NCI-H2196 (cell line): ENCODE results near the gene KCND1.
A peak's percentile ranks its signal among the peaks of the same experiment; 100 is the strongest.

Source experiments
- DNase-seq: peaks from one replicate; lab custom pipeline; 2025; ENCODE audit not compliant: unreplicated experiment; lab: John Stamatoyannopoulos, UW

The KCND1 gene

DNA sequence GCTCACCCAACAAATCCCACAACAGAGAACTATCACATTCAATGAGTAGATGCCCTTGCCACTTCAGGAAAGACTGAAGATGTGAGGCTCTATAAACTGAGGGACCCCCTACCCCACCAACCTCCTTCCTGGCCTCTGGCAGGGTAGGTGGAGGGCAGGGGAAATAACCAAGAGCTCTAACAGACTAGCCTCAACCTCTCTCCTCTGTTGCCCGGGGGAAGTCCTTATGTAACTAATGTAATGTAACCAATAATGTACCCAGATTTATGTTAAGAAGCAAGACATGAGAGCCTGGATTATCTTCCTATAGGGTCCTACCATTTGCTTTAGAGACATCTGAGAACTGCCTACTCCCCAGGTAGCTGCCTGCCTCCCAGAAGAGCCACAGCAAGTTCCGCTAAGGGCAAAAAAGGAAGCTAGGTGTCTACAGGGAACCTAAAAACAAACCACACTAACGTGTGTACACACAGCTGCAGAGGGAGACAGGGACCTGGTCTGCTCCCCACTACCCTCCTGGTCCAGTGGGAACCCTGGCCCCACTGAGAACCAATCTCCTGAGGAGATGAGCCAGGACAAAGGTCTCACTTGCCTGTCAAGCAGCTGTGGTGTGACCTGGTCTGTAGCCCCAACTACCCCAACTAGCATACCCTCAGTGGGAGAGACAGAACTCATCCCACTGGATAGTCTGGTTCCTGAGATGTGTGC is 32.0 kb downstream of the KCND1 start:
- DNase-seq: no peak

DNA sequence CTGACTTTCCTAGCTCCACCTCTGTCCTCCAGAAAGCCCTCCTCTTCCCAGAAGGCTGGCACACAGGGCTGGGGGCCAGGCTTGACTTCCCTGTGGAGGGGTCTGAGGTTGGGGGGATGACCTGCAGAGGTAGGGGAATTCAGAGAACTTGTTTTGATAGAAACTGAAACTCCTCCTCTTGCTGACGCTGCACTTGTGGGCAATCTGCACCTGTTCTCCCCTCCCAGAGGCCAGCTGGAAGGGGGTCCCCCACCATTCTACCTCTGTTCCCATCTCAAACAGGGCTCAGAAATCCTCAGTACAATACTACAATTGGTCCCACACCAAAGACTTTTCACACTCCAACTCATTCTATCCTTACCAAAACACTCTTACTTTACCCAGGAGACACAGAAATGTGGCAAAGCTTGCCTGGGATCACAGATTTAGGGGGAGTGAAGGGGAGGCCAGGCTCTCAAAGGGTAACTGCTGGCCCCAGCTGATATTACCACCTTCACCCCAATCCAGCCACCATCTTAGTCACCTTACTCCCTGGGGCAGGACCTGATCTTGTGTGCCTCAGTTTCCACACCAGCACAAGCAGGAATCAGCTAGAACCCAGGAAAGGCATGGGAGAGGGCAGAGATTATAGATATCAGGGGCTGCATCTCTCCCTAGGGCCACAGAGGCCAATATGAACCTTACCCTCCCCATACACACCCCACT is 32.8 kb downstream of the KCND1 start:
- DNase-seq: no peak

DNA sequence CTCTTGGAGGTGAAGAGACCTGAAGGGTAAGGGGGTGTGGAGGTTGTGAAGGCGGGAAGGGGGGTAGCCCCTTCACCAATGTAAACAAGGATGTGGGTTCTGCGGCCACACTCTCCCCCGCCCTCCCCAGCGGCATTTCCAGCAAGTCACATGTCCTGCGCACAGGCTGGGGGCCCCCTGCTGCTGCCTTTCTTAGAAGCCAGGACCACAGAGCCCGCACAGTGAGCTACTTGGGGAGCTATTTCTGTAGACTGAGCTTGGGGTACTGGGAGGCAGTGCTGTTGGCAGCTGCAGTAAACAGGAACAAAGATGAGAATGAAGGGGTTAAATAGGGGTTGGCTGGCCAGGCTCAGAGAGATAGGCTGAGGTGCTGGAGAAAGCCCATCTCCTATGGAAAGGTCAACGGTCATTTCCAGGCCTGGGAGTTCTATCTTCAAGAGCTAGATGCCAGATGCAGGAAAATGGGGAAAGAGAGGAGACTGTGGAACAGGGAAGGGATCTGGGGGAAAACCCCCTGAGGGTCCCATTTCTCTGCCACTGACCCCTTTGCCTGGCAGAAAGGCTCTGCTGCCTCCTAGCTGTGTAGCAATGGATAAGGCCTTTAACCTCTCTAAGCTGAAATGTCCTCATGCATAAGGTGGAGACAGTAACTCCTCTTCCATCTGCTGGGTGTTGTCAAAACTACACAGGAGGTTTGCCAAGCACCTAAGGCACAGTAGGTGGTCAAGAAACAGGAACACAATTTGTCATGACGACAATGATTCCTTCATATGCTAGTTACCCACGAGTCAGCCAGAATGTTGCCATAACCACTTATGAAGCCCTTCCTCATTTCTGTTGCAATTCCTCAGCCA is 34.4 kb downstream of the KCND1 start:
- no peak for DNase-seq

DNA sequence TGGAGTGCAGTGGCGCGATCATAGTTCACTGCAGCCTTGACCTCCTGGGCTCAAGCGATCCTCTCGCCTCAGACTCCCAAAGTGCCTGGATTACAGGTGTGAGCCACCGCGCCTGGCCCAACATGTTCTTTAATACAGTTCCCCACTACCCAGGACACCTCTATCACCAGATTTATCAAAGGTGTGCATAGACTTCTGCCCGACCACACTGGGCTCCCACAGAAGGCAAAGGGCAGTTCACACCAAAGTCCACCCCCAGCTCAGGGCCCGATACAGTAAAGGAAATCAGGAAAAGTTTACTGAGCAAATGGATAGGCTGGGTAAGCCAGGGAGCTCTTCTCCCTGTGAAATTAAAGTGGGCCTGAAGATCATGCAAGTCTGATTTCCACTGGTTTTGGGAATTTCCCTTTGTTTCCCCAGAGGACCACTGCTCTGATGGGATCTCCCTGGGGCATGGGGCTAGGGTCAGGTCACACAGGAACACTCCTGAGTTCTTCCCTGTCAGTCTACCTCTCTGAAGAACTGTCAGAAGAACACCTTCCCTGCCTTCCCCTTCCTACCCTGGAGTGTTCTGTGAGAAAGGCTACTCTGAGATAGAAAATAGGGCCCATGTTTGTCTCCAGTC is 35.1 kb downstream of the KCND1 start:
- DNase-seq: no peak

DNA sequence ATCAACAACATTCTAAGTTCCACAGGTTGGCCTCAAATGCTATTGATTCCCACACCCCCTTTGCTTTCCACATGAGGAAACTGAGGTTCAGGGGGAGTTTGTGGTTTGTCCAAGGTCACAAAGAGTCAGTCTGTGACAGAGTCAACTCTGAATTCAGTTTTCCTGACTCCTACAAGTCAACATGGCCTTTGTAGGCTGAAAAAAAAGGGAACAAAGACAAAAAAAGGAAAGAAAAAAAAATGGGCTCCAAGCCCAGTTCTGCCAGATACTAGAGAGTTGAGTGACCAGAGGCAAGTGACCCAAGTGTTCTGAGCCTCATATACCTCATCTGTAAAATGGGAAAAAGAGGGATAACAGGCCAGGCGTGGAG is 36.4 kb downstream of the KCND1 start:
- no peak for DNase-seq

DNA sequence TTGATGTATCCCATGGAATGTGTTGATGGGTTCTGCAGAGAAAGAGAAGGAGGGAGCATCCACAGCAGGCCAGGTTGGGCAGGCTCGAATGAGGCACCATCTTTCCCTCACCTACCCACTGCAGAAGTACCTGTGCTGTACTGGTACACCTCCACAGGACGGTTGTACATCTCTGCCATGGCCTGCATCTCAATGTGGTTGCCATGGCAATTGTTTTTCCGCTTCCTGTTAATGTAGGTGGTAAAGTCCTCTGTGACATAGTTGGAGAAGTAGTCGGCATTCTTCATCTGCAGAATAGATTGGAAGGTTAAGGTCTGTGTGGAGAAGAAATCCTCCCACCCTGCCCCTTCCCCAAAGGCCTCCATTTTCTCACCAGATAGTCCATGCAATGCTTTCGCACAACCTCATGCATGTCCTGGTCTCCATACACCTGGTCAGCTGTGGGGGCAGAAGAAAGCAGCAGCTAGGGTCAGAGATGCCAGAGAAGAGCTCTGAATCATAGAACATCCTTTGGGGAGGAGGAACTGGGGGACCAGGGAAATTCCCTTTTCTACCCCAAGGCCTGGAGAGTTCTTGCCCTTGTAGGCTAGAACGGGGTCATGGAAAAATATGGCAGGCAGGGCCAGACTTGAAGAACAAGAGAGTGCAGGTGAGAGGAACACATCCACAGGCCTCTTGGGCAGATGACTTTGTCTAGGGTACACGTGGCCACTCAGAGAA is 36.9 kb downstream of the KCND1 start:
- DNase-seq: no peak

DNA sequence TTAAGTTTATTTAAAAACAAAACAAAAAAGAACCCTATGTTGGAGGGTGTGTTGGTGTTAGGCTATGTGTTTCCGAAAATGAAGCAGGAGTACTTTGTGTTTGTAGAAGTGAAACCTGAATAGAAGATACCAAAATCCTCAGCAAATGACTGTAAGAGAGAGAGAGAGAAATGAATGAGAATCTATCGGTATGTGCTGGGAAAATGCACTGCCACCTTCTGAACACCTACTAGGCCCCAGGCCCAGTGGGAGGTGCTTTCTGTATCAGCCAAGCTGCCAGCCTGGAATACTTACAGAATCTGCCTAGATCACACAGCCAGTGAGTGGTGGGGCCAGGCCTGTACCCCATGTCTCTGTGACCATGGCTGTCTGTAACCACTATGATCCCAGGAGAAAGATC is 37.9 kb downstream of the KCND1 start:
- DNase-seq: no peak

DNA sequence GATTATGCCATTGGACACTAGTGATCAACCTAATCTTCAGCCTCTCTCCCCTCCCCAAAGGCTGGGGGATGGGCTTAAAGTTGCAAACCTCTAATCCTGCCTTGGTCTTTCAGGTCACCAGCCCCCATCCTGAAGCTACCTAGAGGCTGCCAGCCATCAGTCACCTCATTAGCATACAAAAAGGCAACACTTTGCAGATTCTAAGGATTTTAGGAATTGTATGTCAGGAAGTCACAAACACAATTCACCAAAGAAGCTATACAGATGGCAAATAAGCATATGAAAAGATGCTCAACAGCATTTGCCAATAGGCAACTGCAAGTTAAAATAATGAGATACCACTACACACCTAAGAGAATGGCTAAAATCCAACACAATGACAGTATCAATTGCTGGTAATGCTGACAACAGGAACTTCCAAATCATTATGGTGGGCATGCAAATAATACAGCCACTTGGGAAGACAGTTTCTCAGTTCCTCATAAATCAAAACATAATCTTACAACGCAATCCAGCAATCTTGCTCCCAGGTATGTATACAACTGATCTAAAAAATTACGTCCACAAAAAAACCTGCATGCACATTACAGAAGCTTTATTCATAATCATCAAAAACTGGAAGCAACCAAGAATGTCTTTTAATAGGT is 43.8 kb downstream of the KCND1 start:
- DNase-seq: no peak

DNA sequence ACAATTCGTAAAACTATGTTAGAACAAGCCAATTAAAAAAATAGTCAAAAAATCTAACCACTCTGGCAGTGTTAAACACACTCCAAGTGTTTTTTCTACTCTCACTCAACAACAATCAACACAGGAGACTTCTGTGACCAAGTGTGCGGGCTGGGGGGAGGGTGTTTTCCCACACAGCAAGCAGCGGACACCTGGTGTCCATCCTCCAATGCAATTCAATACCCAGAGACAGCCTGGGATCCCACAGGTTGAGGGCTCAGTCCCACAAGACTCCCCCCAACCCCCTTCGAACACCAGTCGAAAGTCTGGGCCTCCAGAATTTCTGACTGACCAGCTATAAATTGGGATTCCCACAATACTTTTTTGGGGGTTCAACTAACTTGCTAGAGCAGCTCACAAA is 44.5 kb downstream of the KCND1 start:
- DNase-seq: no peak

DNA sequence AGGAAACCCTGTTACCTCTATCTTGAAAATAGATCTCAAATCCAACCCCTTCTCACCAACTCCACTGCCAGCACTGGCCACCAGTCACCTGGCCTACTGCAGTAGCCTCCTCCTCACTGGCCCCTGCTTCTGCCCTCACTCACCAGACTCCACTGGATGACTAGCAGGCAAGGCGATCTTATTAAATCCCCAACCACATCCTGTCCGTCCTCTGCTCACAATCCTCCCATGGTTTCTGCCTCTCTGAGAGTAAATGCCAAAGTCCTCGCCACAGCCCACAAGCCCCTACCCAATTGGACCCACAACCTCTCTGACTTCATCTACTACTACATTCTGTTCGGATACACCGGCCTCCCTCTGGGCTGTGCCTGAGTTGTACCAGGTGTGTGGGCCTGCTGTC is 47.4 kb downstream of the KCND1 start:
- no peak for DNase-seq

DNA sequence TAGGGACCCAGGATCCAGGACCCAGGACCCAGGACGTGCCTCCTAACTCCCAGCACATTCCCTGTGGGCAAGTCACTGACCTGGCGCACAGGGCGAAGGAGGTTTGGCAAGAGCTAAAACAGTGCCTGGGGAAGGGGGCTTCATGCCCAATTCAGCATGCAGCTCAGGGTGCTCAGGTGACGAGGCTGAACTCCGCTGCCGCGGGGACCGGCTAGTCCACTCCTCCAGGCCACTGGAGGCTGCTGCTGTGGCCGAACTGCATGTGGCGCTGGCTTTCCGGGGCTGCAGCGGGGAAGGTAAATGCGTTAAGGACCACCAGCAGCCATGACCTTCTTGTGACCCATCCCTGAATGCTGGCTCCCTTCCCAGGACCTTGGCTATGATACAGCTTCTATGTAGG is 47.9 kb downstream of the KCND1 start:
- no peak for DNase-seq

DNA sequence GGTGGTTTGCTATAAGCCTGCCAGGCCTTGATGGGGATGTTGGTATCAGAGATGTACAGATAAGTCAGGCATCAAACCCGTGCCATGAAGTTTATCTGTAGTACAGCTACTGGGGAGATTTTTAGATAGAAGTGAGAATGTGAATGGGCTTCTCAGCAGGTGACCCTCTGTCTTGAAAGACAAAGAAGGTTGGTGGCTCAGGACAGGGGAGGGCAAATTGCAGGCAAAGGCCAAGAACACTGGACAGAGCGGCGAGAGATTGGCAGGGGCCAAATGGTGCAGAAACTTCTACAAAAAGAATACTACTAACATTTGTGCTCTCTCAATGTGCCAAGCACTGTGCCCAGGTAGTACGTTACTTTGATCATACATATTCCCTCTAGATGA is 50.9 kb downstream of the KCND1 start:
- no peak for DNase-seq

DNA sequence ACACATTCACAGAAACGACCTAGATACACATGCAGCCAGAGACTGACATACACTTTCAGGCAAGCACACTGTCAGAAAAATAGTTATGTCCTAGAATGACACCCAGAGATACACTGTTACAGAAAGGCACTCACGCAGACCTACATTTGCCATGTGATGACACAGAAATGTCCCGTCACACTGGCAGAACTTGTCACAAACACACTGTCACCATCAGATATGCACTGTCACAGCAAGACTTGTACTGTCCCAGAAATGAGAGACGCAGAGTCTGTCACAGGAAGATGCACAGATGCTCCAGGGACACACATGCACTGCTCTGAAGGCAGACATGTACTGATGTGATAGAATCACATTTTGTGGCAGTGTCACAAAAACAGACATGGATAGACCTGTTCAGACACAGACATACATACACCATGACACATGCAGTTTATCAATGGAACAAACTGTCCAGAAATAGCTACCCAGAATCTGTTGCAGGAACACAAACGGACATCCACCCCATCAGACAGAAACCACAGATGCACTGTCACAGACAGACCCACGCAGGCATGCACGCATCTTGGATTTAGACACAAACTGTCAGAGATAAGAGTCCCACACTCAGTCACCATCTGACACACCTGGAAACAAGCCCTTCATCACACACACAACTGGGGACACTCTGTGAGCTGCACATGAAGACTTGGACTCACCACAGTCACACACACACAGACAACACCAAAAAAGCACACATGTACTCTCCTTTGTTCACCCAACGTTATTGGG is 51.5 kb downstream of the KCND1 start:
- DNase-seq: no peak

DNA sequence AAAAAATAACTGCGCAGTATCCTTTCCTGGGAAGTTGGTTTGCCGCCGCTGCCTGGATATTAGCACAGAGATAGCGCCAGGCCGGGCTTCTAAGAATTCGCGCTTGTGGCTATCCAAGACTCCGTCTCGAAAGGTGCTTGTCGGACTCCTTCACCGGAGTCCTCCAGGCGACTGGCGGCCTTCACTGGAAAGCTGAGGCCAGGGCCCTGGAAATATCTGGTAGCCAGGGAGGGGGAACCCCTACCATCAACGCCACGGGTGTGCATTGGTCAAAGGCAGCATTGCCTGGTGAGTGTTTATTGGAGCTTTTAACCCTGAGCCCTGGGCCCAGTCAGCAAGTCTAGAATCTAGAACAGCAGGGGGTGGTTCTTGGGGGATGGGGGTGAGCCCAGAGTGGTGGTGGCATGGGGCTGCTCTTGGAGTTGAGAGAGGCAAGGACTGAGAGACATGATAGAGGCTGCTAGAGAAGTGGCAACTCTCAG is 52.2 kb downstream of the KCND1 start:
- no peak for DNase-seq

DNA sequence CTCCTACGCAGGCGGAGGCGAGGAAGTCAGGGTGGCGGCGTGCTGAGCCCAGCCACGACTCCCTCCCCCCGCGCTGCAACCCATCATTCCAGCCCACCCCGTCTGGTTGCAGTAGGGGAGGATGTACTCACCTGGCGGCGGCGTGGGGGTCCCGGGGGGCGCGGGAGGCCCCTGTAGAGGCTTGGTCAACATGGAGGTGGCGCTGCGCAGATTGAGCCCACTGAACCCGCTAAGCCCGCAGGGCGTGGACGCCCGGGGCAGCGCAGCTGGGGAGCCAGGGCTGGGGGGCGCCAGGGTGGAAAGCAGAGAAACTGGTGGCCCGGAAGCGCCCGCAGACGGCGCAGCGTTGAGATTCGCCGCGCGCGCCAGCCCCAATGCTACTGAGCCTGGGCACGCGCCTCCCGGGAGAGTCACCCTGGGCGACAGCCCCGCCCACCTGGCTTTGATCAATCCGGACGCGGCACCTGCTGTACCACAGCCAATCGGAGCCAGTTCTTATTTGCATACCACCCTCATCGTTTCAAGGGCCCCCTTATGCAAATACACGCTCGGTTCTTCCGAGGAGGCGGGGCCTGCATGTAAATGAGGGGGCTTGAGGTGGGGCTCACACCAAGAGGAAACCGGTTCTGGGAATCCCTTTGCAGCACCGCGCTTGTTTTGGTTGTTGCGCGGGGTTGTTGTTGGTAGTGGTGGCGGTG is 52.9 kb downstream of the KCND1 start, which contains the start of gene PIM2:
Gene PIM2, minus strand, starts transcription at position 382 of the 698 bp plus-strand sequence. Its CDS starts 190 bp downstream, at position 192.
- peak; percentile 90 for DNase-seq

DNA sequence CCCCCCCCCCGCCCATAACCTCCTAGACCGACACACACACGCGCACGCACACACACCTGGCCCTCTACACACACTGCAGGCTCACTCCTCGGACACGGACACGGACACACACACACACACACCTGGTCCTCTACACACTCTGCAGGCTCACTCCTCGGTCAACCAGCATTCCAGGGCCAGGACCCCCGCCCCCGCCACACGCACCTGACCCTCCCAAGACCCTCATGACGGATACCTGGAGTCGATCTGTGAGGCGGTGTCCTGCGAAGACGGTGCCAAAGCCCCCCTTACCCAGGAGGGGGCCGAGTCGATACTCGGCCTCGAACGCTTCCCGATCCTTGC is 53.4 kb downstream of the KCND1 start:
- DNase-seq: no peak

DNA sequence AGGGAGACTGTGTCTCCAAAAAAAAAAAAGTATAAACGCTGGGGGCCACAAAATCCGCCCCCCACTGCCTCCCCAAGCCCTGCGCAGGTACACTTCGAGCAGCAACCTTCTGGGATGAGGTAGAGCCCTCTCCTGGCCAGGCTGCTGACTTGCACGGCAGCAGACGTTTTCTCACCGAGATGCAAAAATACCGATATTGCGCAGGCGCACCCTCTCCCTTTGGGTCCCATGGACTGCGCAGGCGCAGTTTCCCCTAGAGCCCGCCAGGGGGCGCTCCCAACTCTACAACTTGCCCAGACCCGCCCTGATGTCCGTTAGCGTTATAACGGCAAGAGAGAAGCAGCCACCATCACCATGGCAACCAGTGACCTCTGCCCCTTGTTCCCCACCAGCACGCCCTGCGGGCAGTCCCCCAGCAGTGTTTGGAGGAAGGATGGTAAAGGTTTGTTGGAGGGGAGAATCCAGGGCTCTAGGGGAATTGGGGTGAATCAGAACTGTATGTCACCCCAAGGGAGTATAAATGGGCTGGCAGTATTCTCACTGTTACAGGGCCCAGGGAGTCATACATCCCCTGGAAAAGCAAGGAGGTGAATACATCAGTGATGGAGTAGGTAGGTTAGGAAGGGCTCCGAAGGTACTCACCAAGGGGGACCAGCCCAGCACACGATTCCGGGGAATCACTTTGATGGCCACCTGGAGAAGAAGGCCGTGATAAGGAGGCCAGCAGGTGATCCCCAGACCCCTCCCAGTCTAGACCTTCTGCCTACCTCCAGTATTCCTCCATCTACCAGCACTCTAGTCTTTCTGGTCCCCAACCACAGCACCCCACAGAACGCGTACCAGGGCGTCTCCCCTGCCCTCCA is 54.3 kb downstream of the KCND1 start:
- DNase-seq: peak; percentile 88
